VCaP (cell line): ENCODE results near the gene CLIC5.

Source experiments
- H3K27ac ChIP-seq: fragments of 450-650 bp; 2 replicates; pipeline ENCODE4 v1.5.1; 2017
- CTCF ChIP-seq: fragments of 450-650 bp; conservative IDR thresholded peaks from 2 replicates; pipeline ENCODE4 v1.5.1; 2017; ENCODE audit warnings: mild to moderate bottlenecking, moderate library complexity

The CLIC5 gene

GRCh38 chr6:45946352-45946751, 69.3 kb downstream of the CLIC5 start:
- H3K27ac ChIP-seq: no peak overlapping the region
- TF ChIP-seq CTCF: no peak

GRCh38 chr6:45942953-45943352, 72.7 kb downstream of the CLIC5 start:
- no peak for TF ChIP-seq CTCF
- no peak overlapping the region for H3K27ac ChIP-seq

GRCh38 chr6:45933855-45934254, 81.8 kb downstream of the CLIC5 start:
- H3K27ac ChIP-seq: no peak overlapping the region
- no peak for TF ChIP-seq CTCF

GRCh38 chr6:45931232-45931631, 84.4 kb downstream of the CLIC5 start:
- no peak for TF ChIP-seq CTCF
- H3K27ac ChIP-seq: no peak overlapping the region

GRCh38 chr6:45930420-45931040, 85.1 kb downstream of the CLIC5 start:
- H3K27ac ChIP-seq: no peak overlapping the region
- peak; percentile 98 for TF ChIP-seq CTCF

GRCh38 chr6:45929421-45930361, 86.0 kb downstream of the CLIC5 start:
- no peak overlapping the region for H3K27ac ChIP-seq
- no peak for TF ChIP-seq CTCF

- H3K27ac ChIP-seq: no peak overlapping the region
- TF ChIP-seq CTCF: no peak
Measured at GRCh38 chr6:45928721-45929305, 86.8 kb downstream of the CLIC5 start.
